A549 (cell line): ENCODE results near the gene TSR1. TPM values are rescaled to one million over a fixed set of nuclear protein-coding genes. Genes with fewer than 3 reads are reported as not detected.

Experiments used
- ATAC-seq, 2 experiments: fragments of 200-7000 bp in 1 of 2; fragments of >200 bp in 1 of 2; cut with Nextera tagmentation in 1 of 2; cut with Tn5 transposase in 1 of 2; 3 replicates each; pipeline versions ENCODE4 v1.8.0 to v1.9.1; 2018 to 2020; ENCODE audit warnings: mild to moderate bottlenecking in 1 of 2, moderate library complexity in 1 of 2
- CTCF ChIA-PET: fragments of 300-600 bp; sonication (Branson Sonifier 250); formaldehyde crosslinking; extraction: SDS; loops from one replicate; lab custom pipeline; 2021; ENCODE audit warnings: antibody characterized with exemption, inconsistent platforms; lab: Yijun Ruan, JAX
- POLR2A ChIA-PET: fragments of 350-600 bp; formaldehyde crosslinking; extraction: SDS; loops from one replicate; lab custom pipeline; 2021; ENCODE audit warnings: antibody characterized with exemption, inconsistent platforms; lab: Yijun Ruan, JAX
- DNase-seq, 2 experiments: peaks; one replicate each; pipeline versions ENCODE4 v3.0.0 to v3.0.0-alpha.2; 2011 to 2016; ENCODE audit warnings: low read depth in 1 of 2, low spot score in 1 of 2
- FAIRE-seq: peaks from 2 replicates; lab custom pipeline; 2011; peaks lifted over from hg19 to GRCh38; lab: Jason Lieb, UNC
- H3K27ac ChIP-seq, 2 experiments: fragments of >200 bp; sonication (Bioruptor Twin); formaldehyde crosslinking; 3 replicates each; pipeline ENCODE4 v1.5.1; 2016 to 2017
- H3K4me1 ChIP-seq: fragments of >200 bp; sonication (Bioruptor Twin); formaldehyde crosslinking; 3 replicates; pipeline ENCODE4 v1.6.1; 2016
- H3K4me2 ChIP-seq: fragments of >200 bp; sonication (Bioruptor Twin); formaldehyde crosslinking; 3 replicates; pipeline ENCODE4 v1.6.1; 2016
- H3K4me3 ChIP-seq: fragments of >200 bp; sonication (Bioruptor Twin); formaldehyde crosslinking; 3 replicates; pipeline ENCODE4 v1.5.1; 2016
- H3K9me3 ChIP-seq: fragments of >200 bp; sonication (Bioruptor Twin); formaldehyde crosslinking; 3 replicates; pipeline ENCODE4 v1.6.1; 2016
- BHLHE40 ChIP-seq: IDR thresholded peaks from 2 replicates; pipeline ENCODE4 v1.6.1; 2012; ENCODE audit warnings: low read depth, low read length, inconsistent platforms
- CHD4 ChIP-seq: fragments of 200-600 bp; sonication (generic); IDR thresholded peaks from 2 replicates; pipeline ENCODE4 v1.6.1; 2016; ENCODE audit warnings: antibody characterized with exemption, mild to moderate bottlenecking, borderline replicate concordance
- ELK1 ChIP-seq: fragments of 150-350 bp; IDR thresholded peaks from 2 replicates; pipeline ENCODE4 v1.6.1; 2014; ENCODE audit warnings: low read depth, mild to moderate bottlenecking, low read length
- HEYL ChIP-seq: fragments of 250-450 bp; sonication (Bioruptor Pico); IDR thresholded peaks from 2 replicates; pipeline ENCODE4 v1.8.0; 2021; ENCODE audit warnings: mild to moderate bottlenecking, moderate library complexity
- HMGXB4 ChIP-seq: fragments of 250-450 bp; sonication (Bioruptor Pico); IDR thresholded peaks from 2 replicates; pipeline ENCODE4 v1.5.0; 2021; ENCODE audit warnings: mild to moderate bottlenecking, moderate library complexity, borderline replicate concordance
- HOXB13 ChIP-seq: fragments of 250-450 bp; sonication (Bioruptor Pico); IDR thresholded peaks from 2 replicates; pipeline ENCODE4 v1.5.0; 2020; ENCODE audit warnings: low read depth, mild to moderate bottlenecking, moderate library complexity
- HOXB5 ChIP-seq: fragments of 250-450 bp; sonication (Bioruptor Pico); IDR thresholded peaks from 2 replicates; pipeline ENCODE4 v1.5.0; 2020; ENCODE audit warnings: mild to moderate bottlenecking, moderate library complexity
- JUN ChIP-seq, 2 experiments: fragments of >200 bp; sonication (Bioruptor Twin); formaldehyde crosslinking; IDR thresholded peaks; 2 replicates in 1 of 2; 3 replicates in 1 of 2; pipeline ENCODE4 v1.6.1; 2016 to 2017
- MAFK ChIP-seq: fragments of 450-650 bp; IDR thresholded peaks from 2 replicates; pipeline ENCODE4 v1.6.1; 2014; ENCODE audit not compliant: partially characterized antibody
- MAX ChIP-seq: IDR thresholded peaks from 2 replicates; pipeline ENCODE4 v1.6.1; 2012
- MAZ ChIP-seq: fragments of 150-350 bp; IDR thresholded peaks from 2 replicates; pipeline ENCODE4 v1.6.1; 2014; ENCODE audit warnings: antibody characterized with exemption, low read depth, low read length, borderline replicate concordance
- POLR2AphosphoS2 ChIP-seq: conservative IDR thresholded peaks from 2 replicates; pipeline ENCODE4 v1.6.1; 2012; ENCODE audit warnings: low read length, improper control_type of control experiment, inconsistent platforms
- RAD21 ChIP-seq, 2 experiments: fragments of >200 bp in 1 of 2; sonication (Bioruptor Twin) in 1 of 2; formaldehyde crosslinking in 1 of 2; IDR thresholded peaks in 1 of 2; conservative IDR thresholded peaks in 1 of 2; 2 replicates in 1 of 2; 3 replicates in 1 of 2; pipeline ENCODE4 v1.6.1; 2012 to 2018; ENCODE audit warnings: inconsistent platforms in 1 of 2
- REST ChIP-seq: fragments of 200-600 bp; sonication (generic); IDR thresholded peaks from 2 replicates; pipeline ENCODE4 v1.6.1; 2016; ENCODE audit warnings: antibody characterized with exemption, mild to moderate bottlenecking, moderate library complexity
- RNF2 ChIP-seq: fragments of 200-600 bp; sonication (generic); IDR thresholded peaks from 2 replicates; pipeline ENCODE4 v1.6.1; 2016; ENCODE audit warnings: low read depth, mild to moderate bottlenecking, antibody characterized with exemption, moderate library complexity, borderline replicate concordance
- ZC3H11A ChIP-seq: fragments of 450-650 bp; IDR thresholded peaks from 2 replicates; pipeline ENCODE4 v1.6.1; 2014; ENCODE audit warnings: antibody characterized with exemption, mild to moderate bottlenecking
- ZFP36 ChIP-seq: fragments of 450-650 bp; IDR thresholded peaks from 2 replicates; pipeline ENCODE4 v1.6.1; 2014; ENCODE audit warnings: borderline replicate concordance; ENCODE audit not compliant: partially characterized antibody
- WGBS: methylation state at CpG from one replicate; pipeline ENCODE4 v1.1.6; 2017; ENCODE audit errors: missing lambda C conversion rate; 5-methylcytosine and 5-hydroxymethylcytosine counted together
- polyA plus RNA-seq, 4 experiments: library from polyadenylated mRNA; depleted of rRNA in 3 of 4; stranded (reverse); fragments of >200 nt; fragmentation: RNase III in 1 of 4; extraction: RNeasy Plus Mini Kit Qiagen cat#74134 plus additional on column Dnase treatment in 1 of 4; gene quantifications; 2 replicates in 3 of 4; 3 replicates in 1 of 4; pipeline ENCODE4 v1.2.3, GENCODE V29; 2011 to 2017
- TF ChIP-seq, protein P1 (sequence below): IDR thresholded peaks from 2 replicates; pipeline ENCODE4 v1.6.1; 2012; ENCODE audit warnings: low read depth, borderline replicate concordance

The TSR1 gene
- polyA plus RNA-seq, 2 of the 4 experiments (the other 2 are of a cell fraction): 38.3 to 84.1 TPM

DNA sequence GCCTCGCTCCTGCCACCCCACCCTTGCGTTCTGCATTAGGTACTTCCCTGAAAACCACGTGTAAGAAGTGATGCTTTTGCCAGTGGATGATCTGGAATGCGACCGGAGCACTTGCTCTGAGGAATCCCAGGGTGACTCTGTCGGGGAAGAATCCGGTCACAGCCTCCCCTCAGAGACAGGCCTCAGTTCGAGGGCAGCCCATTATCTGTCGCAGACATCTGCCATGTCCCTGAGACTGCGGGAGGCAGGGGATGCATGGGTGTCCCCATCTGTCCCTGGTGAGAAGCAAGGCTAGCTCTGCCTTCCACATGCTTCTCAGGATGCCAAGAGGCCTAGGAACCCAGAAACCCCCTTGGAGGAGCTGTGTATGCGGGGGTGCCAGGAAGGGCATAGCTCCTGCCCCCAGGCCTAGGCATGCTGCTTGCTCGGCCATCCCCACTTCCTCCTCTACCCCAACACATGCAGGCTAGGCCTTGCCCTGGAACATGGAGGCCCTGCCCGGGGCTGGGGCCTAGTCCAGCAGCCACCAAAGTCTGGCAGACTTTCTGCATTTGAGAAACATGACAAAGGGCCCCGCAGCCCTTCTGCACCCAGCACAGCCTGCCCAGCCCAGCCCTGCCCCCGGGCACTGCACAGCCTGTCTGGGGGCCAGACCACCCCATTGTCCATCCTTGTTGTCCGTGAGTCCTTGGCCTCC lies 44.1 kb upstream of the TSR1 start:
- no peak for TF ChIP-seq RAD21 (conservative IDR thresholded peaks at IDR 0.05 in 1 of 2, IDR thresholded peaks at IDR 0.05 in 1 of 2)
- no peak for TF ChIP-seq CHD4
- no peak for TF ChIP-seq BHLHE40
- no peak for TF ChIP-seq ZFP36
- no peak; the same call in 1 of the 2 replicates for TF ChIP-seq POLR2AphosphoS2
- TF ChIP-seq ELK1: no peak
- no peak for TF ChIP-seq MAX
- TF ChIP-seq HOXB5 (CRISPR knock-in tag): no peak
- TF ChIP-seq ZC3H11A: no peak
- TF ChIP-seq HEYL (CRISPR knock-in tag): no peak
- ChIA-PET POLR2A (interaction anchor here (0.5 to 3.8 kb wide), 2 partner anchors 12 to 781 kb away, joined by 3 to 41 read pairs; no protein-coding TSS in a partner anchor), CTCF (interaction anchor here (0.5 to 24.9 kb wide), 10 partner anchors 8 to 92 kb away, joined by 3 to 1099 read pairs (median 32); partner anchors contain the start of gene MNT)
- DNase-seq (no peak), ATAC-seq (no peak), FAIRE-seq (no peak)
- H3K4me2 ChIP-seq: no peak overlapping the region
- H3K4me3 ChIP-seq: no peak overlapping the region
- H3K4me1 ChIP-seq: peaks cover 5% of the 10 kb centered on the region; the same call in 1 of the 3 replicates
- 0 out of 6 replicates have a peak overlapping the region, but pooled peaks of 1 of the 2 experiments have one; percentile 10 for H3K27ac ChIP-seq
- WGBS: 81% methylated on average over 16 of the region's 16 CpGs
- no peaks in the 10 kb centered on the region for H3K9me3 ChIP-seq

DNA sequence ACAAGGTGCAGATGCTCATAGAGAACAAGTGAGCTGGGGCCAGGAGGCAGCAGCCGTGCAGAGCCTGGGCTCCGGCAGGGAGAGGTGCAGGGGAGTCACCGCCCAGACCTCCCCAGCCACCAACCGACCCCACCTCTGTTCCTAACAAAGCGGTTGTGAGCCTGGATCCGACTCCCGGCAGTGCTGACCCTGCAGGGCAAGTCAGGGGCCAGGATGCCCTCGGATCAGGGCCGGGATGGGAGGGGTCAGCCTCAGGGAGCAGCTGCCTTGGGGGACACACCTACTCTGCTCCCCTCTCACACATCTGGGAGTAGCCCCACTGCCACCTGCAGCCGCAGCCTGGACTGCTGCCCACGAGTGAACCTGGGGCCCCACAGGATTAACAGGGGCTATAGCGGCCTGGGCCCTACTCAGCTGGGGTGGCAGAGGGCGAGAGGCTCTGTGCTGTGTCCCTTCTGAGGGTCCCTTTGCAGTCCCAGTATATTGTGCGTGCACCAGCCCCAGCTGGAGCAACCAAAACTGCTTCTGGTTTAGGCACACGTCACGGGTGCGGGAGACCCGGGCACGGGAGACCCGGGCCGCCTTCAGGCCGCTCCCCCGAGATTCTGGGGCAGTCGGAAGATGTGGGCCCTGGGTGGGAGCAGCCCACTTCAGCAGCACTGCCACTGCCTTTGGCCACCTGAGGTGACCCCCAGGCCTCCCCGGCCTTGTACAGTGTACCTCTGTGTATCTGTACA lies 43.4 kb upstream of the TSR1 start:
- Histone ChIP-seq H3K4me3 (no peak overlapping the region), H3K9me3 (no peaks in the 10 kb centered on the region), H3K27ac (no peak overlapping the region), H3K4me1 (peaks cover 5% of the 10 kb centered on the region; the same call in 1 of the 3 replicates), H3K4me2 (no peak overlapping the region)
- ChIA-PET POLR2A (interaction anchor here (0.5 kb wide), 1 partner anchor 780 kb away, joined by 3 read pairs; no protein-coding TSS in a partner anchor), CTCF (interaction anchor here (0.5 to 24.9 kb wide), 7 partner anchors 9 to 120 kb away, joined by 3 to 1099 read pairs (median 3); partner anchors contain the start of gene MNT)
- DNase-seq (no peak), FAIRE-seq (no peak), ATAC-seq (no peak; a peak in 1 of 6 replicates)
- TF ChIP-seq, protein P1, sequence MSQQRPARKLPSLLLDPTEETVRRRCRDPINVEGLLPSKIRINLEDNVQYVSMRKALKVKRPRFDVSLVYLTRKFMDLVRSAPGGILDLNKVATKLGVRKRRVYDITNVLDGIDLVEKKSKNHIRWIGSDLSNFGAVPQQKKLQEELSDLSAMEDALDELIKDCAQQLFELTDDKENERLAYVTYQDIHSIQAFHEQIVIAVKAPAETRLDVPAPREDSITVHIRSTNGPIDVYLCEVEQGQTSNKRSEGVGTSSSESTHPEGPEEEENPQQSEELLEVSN: no peak
- TF ChIP-seq MAZ (no peak), MAFK (no peak), HOXB13 (CRISPR knock-in tag) (no peak), HMGXB4 (CRISPR knock-in tag) (no peak), REST (no peak), RNF2 (no peak), JUN (IDR thresholded peaks at IDR 0.05) (no peak)
- 95% methylated on average over 21 of the region's 25 CpGs for WGBS
